Skeletal muscle satellite cell (primary cell): ENCODE data around the gene CD99.

Experiments used
- H3K27me3 ChIP-seq: 2 replicates; pipeline ENCODE4 v1.7.0; 2013; ENCODE audit warnings: low read length; ENCODE audit not compliant: control insufficient read depth, insufficient read depth
- H3K36me3 ChIP-seq: 2 replicates; pipeline ENCODE4 v1.7.0; 2013; ENCODE audit warnings: mild to moderate bottlenecking, control low read depth, low read length; ENCODE audit not compliant: insufficient read depth
- H3K4me1 ChIP-seq: 2 replicates; pipeline ENCODE4 v1.7.0; 2013; ENCODE audit warnings: low read length; ENCODE audit not compliant: control insufficient read depth, insufficient read depth
- H3K4me2 ChIP-seq: 2 replicates; pipeline ENCODE4 v1.7.0; 2013; ENCODE audit warnings: mild to moderate bottlenecking, low read length
- H3K4me3 ChIP-seq: 2 replicates; pipeline ENCODE4 v1.7.0; 2013; ENCODE audit warnings: low read length
- H3K9ac ChIP-seq: 2 replicates; pipeline ENCODE4 v1.7.0; 2013; ENCODE audit warnings: mild to moderate bottlenecking, low read depth, low read length, moderate library complexity
- H3K9me3 ChIP-seq: replicated peaks from 2 replicates; pipeline ENCODE4 v1.7.0; 2013; ENCODE audit warnings: mild to moderate bottlenecking, control low read depth, low read length

CD99 gene

GRCh38 chrX:2784026-2784425, 92.9 kb downstream of the CD99 start:
- Histone ChIP-seq H3K27me3 (peaks cover 23% of the 10 kb centered on the region), H3K4me1 (no peaks in the 10 kb centered on the region), H3K4me3 (no peak overlapping the region), H3K36me3 (no peaks in the 10 kb centered on the region), H3K4me2 (no peak overlapping the region), H3K9ac (no peak overlapping the region), H3K9me3 (no peaks in the 10 kb centered on the region)

- Histone ChIP-seq H3K4me1 (no peaks in the 10 kb centered on the region), H3K4me3 (no peak overlapping the region), H3K9ac (no peak overlapping the region), H3K4me2 (no peak overlapping the region), H3K27me3 (peaks cover 23% of the 10 kb centered on the region), H3K9me3 (no peaks in the 10 kb centered on the region), H3K36me3 (no peaks in the 10 kb centered on the region)
Measured at GRCh38 chrX:2785538-2785937, 94.4 kb downstream of the CD99 start.

GRCh38 chrX:2788980-2789379, 97.9 kb downstream of the CD99 start:
- no peaks in the 10 kb centered on the region for H3K9me3 ChIP-seq
- no peaks in the 10 kb centered on the region for H3K36me3 ChIP-seq
- no peak overlapping the region for H3K4me2 ChIP-seq
- H3K9ac ChIP-seq, result no peak overlapping the region
- peaks cover 21% of the 10 kb centered on the region for H3K27me3 ChIP-seq
- no peak overlapping the region for H3K4me3 ChIP-seq
- no peaks in the 10 kb centered on the region for H3K4me1 ChIP-seq

GRCh38 chrX:2789569-2789968, 98.5 kb downstream of the CD99 start:
- Histone ChIP-seq H3K36me3 (no peaks in the 10 kb centered on the region), H3K4me3 (no peak overlapping the region), H3K27me3 (peaks cover 23% of the 10 kb centered on the region), H3K4me2 (no peak overlapping the region), H3K9me3 (no peaks in the 10 kb centered on the region), H3K9ac (no peak overlapping the region), H3K4me1 (no peaks in the 10 kb centered on the region)
